HepG2 (cell line): ENCODE data around the gene CLCN1.

Source experiments
- EP300 ChIP-seq, 3 experiments: sonication (generic) in 1 of 3; formaldehyde crosslinking in 1 of 3; IDR thresholded peaks; 2 replicates each; pipeline versions ENCODE4 v1.5.1 to v1.6.1; 2011 to 2020; ENCODE audit warnings: low read depth in 2 of 3, low read length in 2 of 3, borderline replicate concordance in 1 of 3, improper control_type of control experiment in 1 of 3, mild to moderate bottlenecking in 1 of 3, missing genetic modification reagents in 1 of 3, moderate library complexity in 1 of 3
- FOXJ3 ChIP-seq: sonication (generic); formaldehyde crosslinking; IDR thresholded peaks from 2 replicates; pipeline ENCODE4 v1.4.0; 2020; ENCODE audit warnings: missing genetic modification reagents, mild to moderate bottlenecking, borderline replicate concordance
- FOXK2 ChIP-seq: fragments of 450-650 bp; IDR thresholded peaks from 2 replicates; pipeline ENCODE4 v1.6.1; 2016
- PITX1 ChIP-seq: sonication (generic); formaldehyde crosslinking; IDR thresholded peaks from 2 replicates; pipeline ENCODE4 v1.5.1; 2020; ENCODE audit warnings: mild to moderate bottlenecking, missing genetic modification reagents
- SAP130 ChIP-seq: IDR thresholded peaks from 2 replicates; pipeline ENCODE4 v1.6.1; 2016; ENCODE audit warnings: low read depth
- SMAD3 ChIP-seq: sonication (generic); formaldehyde crosslinking; IDR thresholded peaks from 2 replicates; pipeline ENCODE4 v1.4.0; 2020; ENCODE audit warnings: missing genetic modification reagents
- ZNF274 ChIP-seq: sonication (generic); formaldehyde crosslinking; IDR thresholded peaks from 2 replicates; pipeline ENCODE4 v1.5.1; 2020; ENCODE audit warnings: mild to moderate bottlenecking, missing genetic modification reagents
- TF ChIP-seq, protein P1 (sequence below): sonication (generic); formaldehyde crosslinking; IDR thresholded peaks from 2 replicates; pipeline ENCODE4 v1.5.0; 2020; ENCODE audit warnings: mild to moderate bottlenecking, missing genetic modification reagents, moderate library complexity
- TF ChIP-seq, protein P2 (sequence below): sonication (generic); formaldehyde crosslinking; conservative IDR thresholded peaks from 2 replicates; pipeline ENCODE4 v1.8.0; 2022; ENCODE audit warnings: low read depth, missing genetic modification reagents

DNA sequence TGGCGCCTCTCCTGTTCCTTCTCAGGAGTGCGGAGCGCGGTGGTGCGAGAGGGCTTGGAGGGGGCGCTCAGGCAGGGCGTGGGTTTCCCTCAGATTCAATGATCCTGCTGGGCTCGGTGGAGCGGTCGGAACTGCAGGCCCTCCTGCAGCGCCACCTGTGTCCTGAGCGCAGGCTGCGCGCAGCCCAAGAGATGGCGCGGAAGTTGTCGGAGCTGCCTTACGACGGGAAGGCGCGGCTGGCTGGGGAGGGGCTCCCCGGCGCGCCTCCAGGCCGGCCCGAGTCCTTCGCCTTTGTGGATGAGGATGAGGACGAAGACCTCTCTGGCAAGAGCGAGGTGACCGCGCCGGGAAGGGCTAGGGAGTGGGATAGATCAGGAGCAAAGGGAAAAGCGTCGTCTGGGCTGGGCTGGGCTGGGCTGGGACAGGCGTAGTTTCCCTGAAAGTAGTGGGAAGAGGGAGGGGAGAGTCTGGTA, 29.6 kb downstream of the CLCN1 start:
- TF ChIP-seq FOXJ3 (CRISPR knock-in tag), result no peak
- no peak for TF ChIP-seq SMAD3 (CRISPR knock-in tag)
- TF ChIP-seq ZNF274 (CRISPR knock-in tag), result no peak
- TF ChIP-seq, protein P1, sequence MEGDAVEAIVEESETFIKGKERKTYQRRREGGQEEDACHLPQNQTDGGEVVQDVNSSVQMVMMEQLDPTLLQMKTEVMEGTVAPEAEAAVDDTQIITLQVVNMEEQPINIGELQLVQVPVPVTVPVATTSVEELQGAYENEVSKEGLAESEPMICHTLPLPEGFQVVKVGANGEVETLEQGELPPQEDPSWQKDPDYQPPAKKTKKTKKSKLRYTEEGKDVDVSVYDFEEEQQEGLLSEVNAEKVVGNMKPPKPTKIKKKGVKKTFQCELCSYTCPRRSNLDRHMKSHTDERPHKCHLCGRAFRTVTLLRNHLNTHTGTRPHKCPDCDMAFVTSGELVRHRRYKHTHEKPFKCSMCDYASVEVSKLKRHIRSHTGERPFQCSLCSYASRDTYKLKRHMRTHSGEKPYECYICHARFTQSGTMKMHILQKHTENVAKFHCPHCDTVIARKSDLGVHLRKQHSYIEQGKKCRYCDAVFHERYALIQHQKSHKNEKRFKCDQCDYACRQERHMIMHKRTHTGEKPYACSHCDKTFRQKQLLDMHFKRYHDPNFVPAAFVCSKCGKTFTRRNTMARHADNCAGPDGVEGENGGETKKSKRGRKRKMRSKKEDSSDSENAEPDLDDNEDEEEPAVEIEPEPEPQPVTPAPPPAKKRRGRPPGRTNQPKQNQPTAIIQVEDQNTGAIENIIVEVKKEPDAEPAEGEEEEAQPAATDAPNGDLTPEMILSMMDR (CRISPR knock-in tag), result peak; percentile 64
- no peak for TF ChIP-seq EP300 (IDR thresholded peaks at IDR 0.05; ENCODE audit: low read depth in 2 of 2, low read length in 2 of 2)
- TF ChIP-seq EP300 (CRISPR knock-in tag; IDR thresholded peaks at IDR 0.05; ENCODE audit: borderline replicate concordance), result no peak
- TF ChIP-seq, protein P2, sequence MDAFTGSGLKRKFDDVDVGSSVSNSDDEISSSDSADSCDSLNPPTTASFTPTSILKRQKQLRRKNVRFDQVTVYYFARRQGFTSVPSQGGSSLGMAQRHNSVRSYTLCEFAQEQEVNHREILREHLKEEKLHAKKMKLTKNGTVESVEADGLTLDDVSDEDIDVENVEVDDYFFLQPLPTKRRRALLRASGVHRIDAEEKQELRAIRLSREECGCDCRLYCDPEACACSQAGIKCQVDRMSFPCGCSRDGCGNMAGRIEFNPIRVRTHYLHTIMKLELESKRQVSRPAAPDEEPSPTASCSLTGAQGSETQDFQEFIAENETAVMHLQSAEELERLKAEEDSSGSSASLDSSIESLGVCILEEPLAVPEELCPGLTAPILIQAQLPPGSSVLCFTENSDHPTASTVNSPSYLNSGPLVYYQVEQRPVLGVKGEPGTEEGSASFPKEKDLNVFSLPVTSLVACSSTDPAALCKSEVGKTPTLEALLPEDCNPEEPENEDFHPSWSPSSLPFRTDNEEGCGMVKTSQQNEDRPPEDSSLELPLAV (CRISPR knock-in tag), result no peak
- TF ChIP-seq PITX1 (CRISPR knock-in tag), result no peak
- no peak for TF ChIP-seq SAP130 (CRISPR knock-in tag)
- no peak for TF ChIP-seq FOXK2
